Upper lobe of right lung (tissue), 1 donor: ENCODE results near the gene ZNF536. TPM values are rescaled to one million over a fixed set of nuclear protein-coding genes. Genes with fewer than 3 reads are reported as not detected.

Experiments used
- ATAC-seq: fragments of 200-7000 bp; cut with Tn5 transposase; one replicate; pipeline ENCODE4 v1.9.1; 2020; ENCODE audit warnings: mild to moderate bottlenecking, moderate library complexity
- DNase-seq: peaks from one replicate; pipeline ENCODE4 v3.0.0-alpha.2; 2020
- H3K27ac ChIP-seq: fragments of 200-600 bp; one replicate; pipeline ENCODE4 v1.8.0; 2022
- H3K27me3 ChIP-seq: fragments of 200-600 bp; one replicate; pipeline ENCODE4 v1.8.0; 2022; ENCODE audit warnings: mild to moderate bottlenecking
- H3K36me3 ChIP-seq: fragments of 200-600 bp; one replicate; pipeline ENCODE4 v1.8.0; 2022
- H3K4me1 ChIP-seq: fragments of 200-600 bp; one replicate; pipeline ENCODE4 v1.8.0; 2022
- H3K4me3 ChIP-seq: fragments of 200-600 bp; one replicate; pipeline ENCODE4 v1.8.0; 2022; ENCODE audit warnings: mild to moderate bottlenecking
- H3K9me3 ChIP-seq: fragments of 200-600 bp; one replicate; pipeline ENCODE4 v1.8.0; 2022
- CTCF ChIP-seq: fragments of 200-600 bp; IDR thresholded peaks from one replicate; pipeline ENCODE4 v1.8.0; 2022; ENCODE audit warnings: antibody characterized with exemption
- intact Hi-C: fragments of 100-400 bp; cut with DNase I; formaldehyde crosslinking; loops from one replicate; pipeline ENCODE4 v1.11.0; 2022
- total RNA-seq: library from RNA; stranded (reverse); fragmentation: NEBNext Ultra II Directional; extraction: Animal tissue kit (Norgen Biotek cat#: 25700); gene quantifications from one replicate; pipeline ENCODE4 v1.2.1, GENCODE V29; 2021
- donor health status: DM: no; HTN: yes; CAD: no; lungs with severe emphysema.

The ZNF536 gene
- total RNA-seq, 1 donor from 2014 or later, result 0.09 TPM

- Histone ChIP-seq H3K9me3 (no peaks in the 10 kb centered on the region), H3K27me3 (no peaks in the 10 kb centered on the region), H3K4me3 (no peak overlapping the region), H3K4me1 (no peaks in the 10 kb centered on the region), H3K36me3 (no peaks in the 10 kb centered on the region), H3K27ac (no peak overlapping the region)
- no peak for TF ChIP-seq CTCF
- DNase-seq (no peak), ATAC-seq (no peak)
- intact Hi-C loops, result no loop called here
Measured at GRCh38 chr19:30428092-30428680, 56.0 kb downstream of the ZNF536 start.

DNA sequence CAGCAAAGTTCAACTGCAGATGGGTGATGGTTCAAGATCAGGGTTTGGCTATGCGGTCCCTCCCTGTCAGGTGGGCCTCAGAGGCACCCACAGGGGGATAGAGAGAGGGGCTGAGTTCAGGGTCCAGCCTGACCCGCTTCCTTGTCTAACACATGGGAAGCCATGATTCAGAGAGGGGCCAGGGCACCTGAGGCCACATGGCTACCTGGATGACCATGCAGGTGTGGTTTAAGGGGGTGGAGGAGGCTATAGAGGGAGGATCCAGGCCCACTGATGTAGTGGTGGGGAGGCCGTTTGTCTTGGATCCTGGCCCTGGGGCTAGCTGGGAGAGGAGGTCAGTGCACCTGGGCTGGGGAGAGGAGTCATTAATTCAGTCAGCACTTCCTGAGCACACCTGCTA is 56.7 kb downstream of the ZNF536 start:
- TF ChIP-seq CTCF, result no peak
- ATAC-seq (no peak), DNase-seq (no peak)
- Histone ChIP-seq H3K4me3 (no peak overlapping the region), H3K27ac (no peak overlapping the region), H3K36me3 (no peaks in the 10 kb centered on the region), H3K27me3 (no peaks in the 10 kb centered on the region), H3K9me3 (no peaks in the 10 kb centered on the region), H3K4me1 (no peaks in the 10 kb centered on the region)
- intact Hi-C loops, result no loop called here

DNA sequence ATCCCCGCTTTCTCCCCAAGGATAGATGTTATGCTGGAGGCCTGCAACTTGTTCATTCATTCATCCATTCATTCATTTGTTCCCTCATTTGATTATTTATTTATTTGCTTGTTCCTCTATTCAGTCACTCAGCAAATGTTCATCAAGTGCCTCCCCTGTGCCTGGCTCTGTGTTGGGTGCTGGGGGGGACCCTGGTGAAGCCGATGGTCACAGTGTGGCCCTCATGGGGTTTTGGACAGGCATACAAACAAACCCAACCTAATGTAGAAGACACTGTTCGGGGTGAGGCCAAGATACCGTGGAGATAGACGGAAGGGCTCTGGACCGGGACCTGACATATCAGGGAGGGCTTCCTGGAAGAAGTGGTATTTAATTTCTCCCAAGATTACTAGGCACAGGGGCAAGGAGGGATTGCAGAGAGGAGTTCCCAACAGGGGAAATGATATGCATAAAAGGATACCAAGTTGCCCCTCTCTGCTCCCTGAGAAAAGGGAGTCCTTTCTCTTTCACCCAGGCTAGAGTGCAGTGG is 58.1 kb downstream of the ZNF536 start:
- no peak for TF ChIP-seq CTCF
- Histone ChIP-seq H3K4me1 (no peaks in the 10 kb centered on the region), H3K27ac (no peak overlapping the region), H3K27me3 (no peaks in the 10 kb centered on the region), H3K36me3 (no peaks in the 10 kb centered on the region), H3K9me3 (no peaks in the 10 kb centered on the region), H3K4me3 (no peak overlapping the region)
- ATAC-seq (no peak), DNase-seq (no peak)
- intact Hi-C loops, result no loop called here

DNA sequence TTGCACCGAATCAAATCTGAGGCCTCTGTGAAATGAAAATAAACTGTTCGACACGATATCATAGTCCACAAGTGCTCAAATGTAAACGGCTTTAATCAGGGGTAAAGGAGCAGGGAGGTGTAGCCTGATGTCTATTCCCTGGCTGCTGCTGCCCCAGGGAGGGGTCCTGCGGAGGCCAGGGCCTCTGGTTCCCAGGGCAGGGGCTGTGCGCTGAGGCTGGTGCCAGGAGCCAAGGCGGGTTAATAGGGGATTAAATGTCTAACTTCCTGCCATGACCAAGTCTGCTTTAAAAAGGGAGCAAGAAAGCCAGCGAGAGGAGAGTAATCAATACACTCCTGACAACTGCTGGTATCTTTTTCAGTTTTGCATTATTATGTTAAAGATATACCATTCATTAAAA is 59.4 kb downstream of the ZNF536 start:
- Histone ChIP-seq H3K36me3 (no peaks in the 10 kb centered on the region), H3K4me3 (no peak overlapping the region), H3K4me1 (no peaks in the 10 kb centered on the region), H3K27me3 (no peaks in the 10 kb centered on the region), H3K9me3 (no peaks in the 10 kb centered on the region), H3K27ac (no peak overlapping the region)
- DNase-seq (no peak), ATAC-seq (no peak)
- intact Hi-C loops, result no loop called here
- TF ChIP-seq CTCF, result no peak

- Histone ChIP-seq H3K36me3 (no peaks in the 10 kb centered on the region), H3K27ac (no peak overlapping the region), H3K4me1 (no peaks in the 10 kb centered on the region), H3K9me3 (no peaks in the 10 kb centered on the region), H3K27me3 (no peaks in the 10 kb centered on the region), H3K4me3 (no peak overlapping the region)
- intact Hi-C loops, result no loop called here
- TF ChIP-seq CTCF, result no peak
- ATAC-seq (no peak), DNase-seq (no peak)
Measured at GRCh38 chr19:30434797-30435594, 62.8 kb downstream of the ZNF536 start.
